ENCODE results near the gene C1orf159.

The C1orf159 gene

GRCh38 chr1:1033731-1034438, 82.0 kb downstream of the C1orf159 start:
- no peak overlapping the region for H3K4me3 ChIP-seq (ENCODE audit: low read length)
- TF ChIP-seq, protein P1, sequence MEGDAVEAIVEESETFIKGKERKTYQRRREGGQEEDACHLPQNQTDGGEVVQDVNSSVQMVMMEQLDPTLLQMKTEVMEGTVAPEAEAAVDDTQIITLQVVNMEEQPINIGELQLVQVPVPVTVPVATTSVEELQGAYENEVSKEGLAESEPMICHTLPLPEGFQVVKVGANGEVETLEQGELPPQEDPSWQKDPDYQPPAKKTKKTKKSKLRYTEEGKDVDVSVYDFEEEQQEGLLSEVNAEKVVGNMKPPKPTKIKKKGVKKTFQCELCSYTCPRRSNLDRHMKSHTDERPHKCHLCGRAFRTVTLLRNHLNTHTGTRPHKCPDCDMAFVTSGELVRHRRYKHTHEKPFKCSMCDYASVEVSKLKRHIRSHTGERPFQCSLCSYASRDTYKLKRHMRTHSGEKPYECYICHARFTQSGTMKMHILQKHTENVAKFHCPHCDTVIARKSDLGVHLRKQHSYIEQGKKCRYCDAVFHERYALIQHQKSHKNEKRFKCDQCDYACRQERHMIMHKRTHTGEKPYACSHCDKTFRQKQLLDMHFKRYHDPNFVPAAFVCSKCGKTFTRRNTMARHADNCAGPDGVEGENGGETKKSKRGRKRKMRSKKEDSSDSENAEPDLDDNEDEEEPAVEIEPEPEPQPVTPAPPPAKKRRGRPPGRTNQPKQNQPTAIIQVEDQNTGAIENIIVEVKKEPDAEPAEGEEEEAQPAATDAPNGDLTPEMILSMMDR (conservative IDR thresholded peaks at IDR 0.05; ENCODE audit: low read depth, low read length): no peak
- DNase-seq (ENCODE audit: low read depth): no peak

DNA sequence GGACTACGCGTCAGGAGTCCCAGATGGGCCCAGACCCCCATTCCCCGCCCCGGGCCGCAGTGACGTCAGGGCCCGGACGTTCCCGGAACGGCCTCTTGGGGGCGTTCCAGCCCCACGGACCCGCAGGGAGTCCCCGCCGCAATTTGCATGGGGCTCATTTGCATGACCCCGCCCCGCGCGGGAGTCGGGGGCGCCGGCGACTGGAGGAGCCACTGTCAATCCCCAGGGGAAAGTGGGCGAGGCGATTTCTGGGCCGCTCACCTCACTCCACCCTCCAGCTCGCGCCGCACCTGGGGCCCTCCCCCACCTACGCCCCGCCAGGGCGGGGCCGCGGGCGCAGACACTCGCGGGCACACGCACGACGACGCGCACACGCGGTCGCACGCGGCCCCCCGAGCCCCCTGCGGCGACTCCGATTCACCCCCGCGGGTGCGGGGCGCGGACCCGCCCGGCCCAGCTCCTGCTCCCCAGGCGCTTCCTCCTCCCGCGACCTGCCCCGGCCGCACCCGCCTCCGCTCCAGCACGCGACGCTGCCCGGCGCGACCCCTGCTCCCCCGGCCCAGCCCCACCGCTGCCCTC, 82.8 kb downstream of the C1orf159 start:
- peak overlapping the region; percentile 15 for H3K4me3 ChIP-seq (ENCODE audit: low read length)
- TF ChIP-seq, protein P1 (conservative IDR thresholded peaks at IDR 0.05; ENCODE audit: low read depth, low read length): peak; percentile 75
- DNase-seq (ENCODE audit: low read depth): peak; percentile 47

GRCh38 chr1:1032424-1032823, 83.5 kb downstream of the C1orf159 start:
- H3K4me3 ChIP-seq (ENCODE audit: low read length): no peak overlapping the region
- DNase-seq (ENCODE audit: low read depth): no peak
- TF ChIP-seq, protein P1 (conservative IDR thresholded peaks at IDR 0.05; ENCODE audit: low read depth, low read length): no peak
